AG04449 (cell line): ENCODE data around the gene PTCHD4.

ENCODE experiments used
- CTCF ChIA-PET: fragments of 350-600 bp; formaldehyde crosslinking; extraction: SDS; loops from one replicate; lab custom pipeline; 2021; ENCODE audit warnings: antibody characterized with exemption; lab: Yijun Ruan, JAX
- POLR2A ChIA-PET: fragments of 400-600, 350-600 bp; formaldehyde crosslinking; extraction: SDS; loops from one replicate; lab custom pipeline; 2020; ENCODE audit warnings: antibody characterized with exemption, inconsistent platforms; lab: Yijun Ruan, JAX
- DNase-seq: peaks from one replicate; pipeline ENCODE4 v3.0.0-alpha.2; 2010; ENCODE audit warnings: low read depth, low spot score
- H3K4me3 ChIP-seq: 2 replicates; pipeline ENCODE4 v1.5.1; 2011; ENCODE audit warnings: low read depth, mild to moderate bottlenecking, control low read depth, low read length
- TF ChIP-seq, protein P1 (sequence below): IDR thresholded peaks from one replicate; pipeline ENCODE4 v1.5.1; 2011; ENCODE audit warnings: mild to moderate bottlenecking, moderate library complexity, low read length, control low read depth, inconsistent platforms; ENCODE audit not compliant: insufficient read depth; ENCODE audit errors: missing control alignments

The PTCHD4 gene

DNA sequence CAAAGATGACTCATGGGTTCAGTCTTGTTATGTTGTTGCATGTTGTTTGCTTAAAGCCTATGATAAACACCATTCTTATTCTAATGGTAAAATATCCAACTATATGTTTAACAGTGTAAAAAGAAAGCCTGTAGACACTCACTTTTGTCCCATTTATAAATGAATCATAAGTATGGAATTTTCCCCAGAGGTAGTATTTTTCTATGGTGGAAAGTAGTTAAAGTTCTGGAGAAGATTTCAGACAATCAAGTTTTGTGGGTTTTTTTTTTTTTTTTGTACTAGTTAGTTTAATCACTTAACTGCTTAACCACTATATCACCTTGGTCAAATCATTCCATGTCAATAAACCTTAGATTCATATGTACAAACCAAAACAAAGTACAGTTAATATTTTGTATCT is 35.8 kb downstream of the PTCHD4 start:
- no peak for DNase-seq
- TF ChIP-seq, protein P1, sequence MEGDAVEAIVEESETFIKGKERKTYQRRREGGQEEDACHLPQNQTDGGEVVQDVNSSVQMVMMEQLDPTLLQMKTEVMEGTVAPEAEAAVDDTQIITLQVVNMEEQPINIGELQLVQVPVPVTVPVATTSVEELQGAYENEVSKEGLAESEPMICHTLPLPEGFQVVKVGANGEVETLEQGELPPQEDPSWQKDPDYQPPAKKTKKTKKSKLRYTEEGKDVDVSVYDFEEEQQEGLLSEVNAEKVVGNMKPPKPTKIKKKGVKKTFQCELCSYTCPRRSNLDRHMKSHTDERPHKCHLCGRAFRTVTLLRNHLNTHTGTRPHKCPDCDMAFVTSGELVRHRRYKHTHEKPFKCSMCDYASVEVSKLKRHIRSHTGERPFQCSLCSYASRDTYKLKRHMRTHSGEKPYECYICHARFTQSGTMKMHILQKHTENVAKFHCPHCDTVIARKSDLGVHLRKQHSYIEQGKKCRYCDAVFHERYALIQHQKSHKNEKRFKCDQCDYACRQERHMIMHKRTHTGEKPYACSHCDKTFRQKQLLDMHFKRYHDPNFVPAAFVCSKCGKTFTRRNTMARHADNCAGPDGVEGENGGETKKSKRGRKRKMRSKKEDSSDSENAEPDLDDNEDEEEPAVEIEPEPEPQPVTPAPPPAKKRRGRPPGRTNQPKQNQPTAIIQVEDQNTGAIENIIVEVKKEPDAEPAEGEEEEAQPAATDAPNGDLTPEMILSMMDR = no peak
- ChIA-PET CTCF (no interaction called here), POLR2A (no interaction called here)
- no peak overlapping the region for H3K4me3 ChIP-seq

GRCh38 chr6:48073976-48074767 is 36.8 kb downstream of the PTCHD4 start:
- no peak overlapping the region for H3K4me3 ChIP-seq
- DNase-seq = no peak
- TF ChIP-seq, protein P1 = no peak
- ChIA-PET POLR2A (no interaction called here), CTCF (no interaction called here)

GRCh38 chr6:48071833-48072232 is 39.2 kb downstream of the PTCHD4 start:
- H3K4me3 ChIP-seq = no peak overlapping the region
- DNase-seq = no peak
- TF ChIP-seq, protein P1 = no peak
- ChIA-PET POLR2A (no interaction called here), CTCF (no interaction called here)

GRCh38 chr6:48069280-48069679 is 41.7 kb downstream of the PTCHD4 start:
- ChIA-PET CTCF (no interaction called here), POLR2A (no interaction called here)
- H3K4me3 ChIP-seq = no peak overlapping the region
- DNase-seq = no peak
- TF ChIP-seq, protein P1 = no peak

DNA sequence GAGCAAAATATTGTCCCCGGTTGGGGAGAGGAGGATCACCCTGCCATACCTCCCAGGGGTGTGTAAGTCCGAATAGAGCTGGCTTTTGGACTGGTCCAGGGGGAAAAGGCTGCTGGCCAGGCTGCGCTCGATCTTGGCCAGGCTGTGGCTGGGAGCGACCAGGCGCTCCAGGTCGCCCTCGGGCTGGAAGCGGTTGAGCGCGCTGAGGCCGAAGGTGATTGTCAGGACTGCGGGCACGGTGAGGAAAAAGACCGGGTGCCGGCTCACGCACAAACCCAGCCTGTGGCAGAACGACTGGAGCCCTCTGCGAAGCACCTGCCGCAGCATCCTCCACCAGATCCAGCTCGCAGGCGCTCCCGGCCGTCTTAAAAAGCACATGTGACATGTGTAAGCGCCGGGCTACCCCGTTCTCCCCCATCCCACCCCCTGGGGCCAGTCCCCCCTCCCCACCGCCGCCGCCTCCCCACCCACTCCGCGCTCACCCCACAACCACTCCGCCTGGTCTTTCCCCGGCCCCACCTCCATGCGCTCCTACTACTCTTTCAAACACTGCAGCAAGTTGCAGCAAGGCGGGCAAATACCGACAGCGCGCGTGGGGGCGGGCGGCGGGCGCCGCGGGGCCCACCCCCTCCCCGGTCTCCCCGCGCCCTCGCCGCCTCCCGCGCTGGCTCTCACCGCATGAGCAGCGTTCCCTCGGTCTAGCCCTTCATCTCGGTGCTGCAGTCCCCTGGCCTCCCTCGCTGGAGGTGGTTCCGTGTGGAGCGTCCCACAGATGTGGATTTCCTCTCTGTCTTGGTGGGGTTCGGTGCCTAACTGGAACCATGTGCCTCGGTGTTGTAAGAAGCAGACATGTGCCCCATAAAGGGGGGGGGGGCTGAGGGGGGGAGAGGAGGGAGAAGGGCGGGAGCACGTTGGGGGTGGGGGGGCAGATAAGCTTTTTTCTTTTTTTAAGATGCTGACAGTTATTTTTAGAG is 42.4 kb downstream of the PTCHD4 start:
- DNase-seq = no peak
- TF ChIP-seq, protein P1 = no peak
- ChIA-PET POLR2A (no interaction called here), CTCF (no interaction called here)
- no peak overlapping the region for H3K4me3 ChIP-seq

GRCh38 chr6:48067886-48068277 is 43.1 kb downstream of the PTCHD4 start:
- CTCF ChIA-PET = no interaction called here
- TF ChIP-seq, protein P1 = no peak
- POLR2A ChIA-PET = no interaction called here
- no peak overlapping the region for H3K4me3 ChIP-seq
- DNase-seq = no peak
